Globus pallidus (tissue), 1 donor: ENCODE measurements around the gene FAM222A.

Experiments
- DNase-seq: peaks from one replicate; pipeline ENCODE4 v3.0.0-alpha.2; 2015; ENCODE audit warnings: low spot score

FAM222A gene

DNA sequence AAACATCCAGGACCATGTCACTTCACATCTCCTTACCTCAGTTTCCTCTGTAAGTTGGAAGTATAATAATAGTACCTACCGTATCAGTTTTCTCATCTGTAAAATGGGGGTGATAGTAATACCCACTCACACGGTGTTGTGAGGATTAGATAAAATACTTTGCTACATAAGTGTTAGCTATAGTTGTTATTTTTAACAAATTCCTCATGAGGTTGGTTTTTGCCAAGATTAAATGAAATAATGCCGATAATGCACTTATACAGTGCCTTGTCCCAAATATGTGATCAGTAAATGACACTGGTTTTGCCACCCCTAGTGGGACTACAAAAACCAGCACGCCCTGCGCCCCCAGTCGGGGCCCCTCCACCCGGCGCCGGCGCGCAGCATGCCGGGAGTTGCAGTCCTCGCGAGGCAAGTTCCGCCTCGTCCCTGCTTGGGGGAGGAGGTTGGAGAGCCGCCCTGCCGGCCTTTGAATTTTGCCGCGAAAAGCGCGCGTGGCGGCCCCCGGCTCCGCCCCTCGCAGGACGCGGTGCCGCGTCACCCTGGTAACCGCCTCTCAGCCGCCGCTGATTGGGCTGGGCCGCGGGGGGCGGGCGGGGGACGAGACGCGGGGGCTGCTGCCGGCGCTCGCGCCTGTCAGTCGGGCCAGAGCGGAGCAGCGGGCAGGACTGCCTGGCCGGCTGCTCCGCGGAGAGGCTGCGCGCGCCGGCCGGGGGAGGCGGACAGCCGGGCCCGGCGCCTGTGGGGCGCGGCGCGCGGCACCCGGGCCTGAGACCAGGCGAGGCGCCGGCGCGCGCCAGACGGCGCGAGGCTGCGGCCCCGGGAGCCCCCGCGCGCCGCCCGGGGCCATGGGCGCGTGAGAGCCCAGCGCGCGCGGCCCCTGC, at the start of gene FAM222A:
FAM222A (plus strand) TSS at position 639 of the 884 bp plus-strand sequence. CDS start 30,322 bp downstream, outside the sequence.
- peak; percentile 98 for DNase-seq

- no peak for DNase-seq
These were observed 49.2 kb upstream of the FAM222A start for GRCh38 chr12:109664402-109664801.

DNA sequence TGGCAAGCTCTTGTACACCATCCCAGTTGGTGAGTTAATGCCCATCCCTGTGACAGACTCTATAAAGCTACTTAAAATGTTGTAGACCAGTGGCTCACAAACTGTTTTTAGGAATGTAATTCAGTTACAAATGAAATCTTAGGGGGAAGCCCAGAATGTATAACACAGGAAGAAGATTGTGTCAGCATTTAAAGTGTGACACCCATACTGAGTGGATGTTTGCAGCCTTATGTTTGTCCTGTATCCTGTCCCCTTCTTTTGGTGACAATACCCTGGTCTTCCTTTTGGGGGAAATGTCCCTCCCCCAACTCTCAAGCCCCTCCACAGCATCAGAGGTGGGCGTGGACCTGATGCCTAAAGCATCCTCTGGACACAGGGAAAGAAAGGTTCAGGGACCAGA, 47.6 kb upstream of the FAM222A start:
- DNase-seq = no peak

DNA sequence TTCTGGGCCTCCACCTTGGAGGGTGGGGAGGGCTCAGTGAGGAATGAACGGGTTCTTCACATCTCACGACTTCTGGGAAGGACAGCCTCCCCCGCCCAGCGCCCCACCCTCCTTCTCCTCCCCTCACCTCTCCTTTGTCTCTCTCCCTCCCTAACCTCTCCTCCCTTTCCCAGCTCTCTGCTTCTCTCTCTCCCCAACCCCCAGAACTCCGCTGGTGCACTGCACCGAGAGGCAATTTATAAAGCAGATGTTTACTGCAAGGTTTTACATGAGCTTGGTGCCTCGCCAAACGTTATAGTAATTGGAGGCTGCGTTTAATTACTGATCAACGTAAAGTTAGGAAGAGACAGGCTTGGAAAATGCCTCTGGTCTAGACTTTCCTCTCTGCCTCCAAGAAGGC, 42.9 kb upstream of the FAM222A start:
- DNase-seq = no peak

GRCh38 chr12:109671502-109671901, 42.1 kb upstream of the FAM222A start:
- no peak for DNase-seq

DNA sequence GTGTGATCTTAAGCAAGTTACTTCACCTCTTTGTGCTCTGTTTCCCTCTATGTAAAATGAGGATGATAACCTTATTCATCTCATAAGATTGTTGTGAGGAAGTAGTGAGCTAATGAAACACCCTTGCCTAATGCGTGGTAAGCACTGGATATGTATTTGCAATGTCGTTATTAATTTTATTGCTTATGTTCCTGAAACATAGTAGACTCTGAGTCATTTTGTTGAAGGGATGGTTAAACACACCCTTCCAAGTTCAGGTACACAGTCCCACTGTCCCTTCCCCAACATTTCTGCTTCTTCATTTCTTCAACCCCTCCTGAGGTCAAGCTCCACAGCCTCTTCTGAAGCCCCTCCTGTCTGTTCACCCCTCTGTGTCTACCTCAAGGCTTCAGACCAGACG, 40.2 kb upstream of the FAM222A start:
- no peak for DNase-seq

- no peak for DNase-seq
These were observed 39.7 kb upstream of the FAM222A start for GRCh38 chr12:109673884-109674283.

DNA sequence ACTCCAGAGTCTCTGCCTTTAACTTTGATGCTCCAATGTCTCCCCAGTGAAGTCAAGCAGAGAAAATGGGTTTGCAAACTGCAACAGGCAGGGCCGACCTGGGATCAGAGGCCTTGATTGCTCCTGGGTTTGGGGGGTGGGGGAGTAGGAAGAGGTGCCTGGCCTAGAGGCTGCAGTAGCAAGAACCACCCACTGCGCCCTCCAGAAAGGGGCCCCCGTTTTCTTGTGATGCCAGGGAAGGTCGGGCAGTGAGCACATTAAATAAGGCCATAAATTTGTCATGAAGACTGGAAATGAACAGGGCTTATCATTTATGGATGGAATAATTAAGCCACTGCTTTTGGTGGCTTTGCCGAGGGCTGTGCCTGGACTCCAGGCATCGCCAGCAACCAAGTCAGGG, 38.2 kb upstream of the FAM222A start:
- DNase-seq = no peak

GRCh38 chr12:109677279-109677691, 36.3 kb upstream of the FAM222A start:
- no peak for DNase-seq

- no peak for DNase-seq
These were observed 34.9 kb upstream of the FAM222A start for GRCh38 chr12:109678719-109679118.

GRCh38 chr12:109679501-109680263, 33.9 kb upstream of the FAM222A start:
- no peak for DNase-seq

GRCh38 chr12:109680264-109681005, 33.2 kb upstream of the FAM222A start:
- DNase-seq = no peak

DNA sequence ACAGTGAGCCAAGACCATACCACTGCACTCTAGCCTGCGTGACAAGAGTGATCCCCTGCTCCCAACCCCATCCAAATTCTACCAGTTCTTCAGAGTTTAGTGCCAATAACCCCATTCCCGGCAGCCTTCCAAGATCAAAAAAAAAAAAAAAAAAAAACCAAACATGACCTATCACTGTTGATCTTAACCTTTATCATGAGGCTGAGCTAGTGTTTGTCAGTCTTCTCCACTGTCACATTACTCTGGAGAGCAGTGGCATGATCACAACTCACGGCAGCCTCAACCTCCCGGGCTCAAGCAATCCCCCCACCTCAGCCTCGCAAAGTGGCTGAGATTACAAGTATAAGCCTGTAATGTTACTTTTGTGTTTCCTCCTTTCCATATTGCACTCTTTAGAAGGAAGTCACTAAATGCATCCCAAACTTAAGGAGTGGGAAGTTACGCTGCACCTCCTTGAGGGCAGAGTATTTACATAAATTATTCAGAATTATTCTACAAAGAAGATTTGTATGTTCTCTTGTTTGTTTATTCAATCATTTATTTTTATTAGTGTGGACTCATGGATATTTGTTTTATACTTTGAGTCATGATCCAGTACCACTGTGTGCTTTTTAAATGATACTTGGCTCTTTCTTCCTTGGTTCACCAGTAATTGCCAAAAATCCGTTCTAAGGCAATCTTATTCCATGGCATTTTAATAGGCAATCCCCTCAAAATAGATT, 31.5 kb upstream of the FAM222A start:
- DNase-seq = no peak

DNA sequence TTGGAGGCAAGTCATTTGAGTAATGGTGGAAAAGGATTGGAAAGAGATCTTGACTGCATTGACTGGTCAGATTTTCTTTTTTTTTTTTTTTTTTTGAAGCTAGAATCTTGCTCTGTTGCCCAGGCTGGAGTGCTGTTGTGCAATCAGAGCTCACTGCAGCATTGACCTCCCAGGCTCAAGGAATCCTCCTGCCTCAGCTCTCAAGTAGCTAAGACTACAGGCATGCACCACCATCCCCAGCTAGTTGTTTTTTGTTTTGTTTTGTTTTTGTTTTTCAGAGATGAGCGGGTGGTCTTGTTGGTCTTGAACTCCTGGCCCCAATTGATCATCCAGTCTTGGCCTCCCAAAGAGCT, 30.9 kb upstream of the FAM222A start:
- DNase-seq = no peak

GRCh38 chr12:109683316-109683715, 30.3 kb upstream of the FAM222A start:
- no peak for DNase-seq

DNA sequence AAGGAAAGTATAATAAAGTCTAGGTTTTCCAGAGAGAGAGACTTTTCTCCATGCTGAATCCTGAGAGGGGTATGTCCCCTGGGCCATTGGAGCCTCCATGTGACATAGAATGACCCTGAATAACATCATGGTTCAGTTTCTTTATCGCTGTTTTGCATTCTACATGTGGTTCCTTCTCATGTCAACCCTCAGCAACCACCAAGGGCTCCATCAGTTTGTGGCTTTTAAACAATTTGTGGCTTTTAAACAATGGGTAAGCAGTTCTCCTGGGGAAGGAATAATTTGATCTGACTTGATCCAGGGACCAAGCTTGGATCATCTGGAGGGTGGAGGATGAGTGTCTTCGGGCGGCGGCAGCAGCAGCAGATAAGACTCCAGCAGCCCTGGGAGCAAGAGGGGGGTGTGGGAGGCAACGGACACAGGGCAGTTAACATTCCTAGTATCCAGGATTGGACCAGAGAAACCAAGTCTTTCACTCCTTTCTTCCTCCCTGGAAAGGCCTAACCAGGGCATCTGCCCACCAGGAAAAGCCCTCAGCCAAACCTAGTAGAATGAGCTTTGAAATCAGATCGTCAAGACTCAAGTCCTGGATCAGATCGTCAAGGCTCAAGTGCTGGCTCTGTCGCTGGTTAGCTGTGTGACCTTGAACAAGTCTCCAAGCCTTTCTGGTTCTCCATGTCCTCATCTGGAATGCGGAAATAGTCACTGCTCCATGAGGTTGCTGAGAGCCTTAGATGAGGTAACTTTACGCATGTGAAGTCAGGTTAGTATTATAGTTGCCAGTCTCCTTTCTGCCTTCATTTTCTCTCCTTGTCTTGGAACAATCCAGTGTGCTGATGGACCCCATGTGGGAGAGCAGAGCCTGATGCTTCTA, 27.8 kb upstream of the FAM222A start:
- DNase-seq = no peak

DNA sequence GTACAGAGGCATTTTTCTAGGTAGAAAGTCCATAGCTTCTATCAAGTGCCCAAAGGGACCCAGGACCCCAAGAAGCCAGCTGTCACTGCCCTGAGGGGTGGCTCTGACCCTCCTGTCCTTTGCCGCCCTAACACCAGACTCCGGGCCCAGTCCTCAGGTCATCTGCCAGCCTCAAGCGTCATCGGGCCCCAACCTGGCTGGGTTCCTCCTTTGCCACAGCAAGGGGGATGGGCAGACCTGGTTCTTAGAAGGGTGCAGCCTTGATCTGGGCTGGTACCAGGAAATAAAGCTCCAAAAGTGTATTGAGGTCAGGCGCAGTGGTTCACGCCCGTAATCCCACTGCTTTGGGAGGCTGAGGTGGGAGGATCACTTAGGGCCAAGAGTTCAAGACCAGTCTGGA, 27.1 kb upstream of the FAM222A start:
- DNase-seq = no peak

DNA sequence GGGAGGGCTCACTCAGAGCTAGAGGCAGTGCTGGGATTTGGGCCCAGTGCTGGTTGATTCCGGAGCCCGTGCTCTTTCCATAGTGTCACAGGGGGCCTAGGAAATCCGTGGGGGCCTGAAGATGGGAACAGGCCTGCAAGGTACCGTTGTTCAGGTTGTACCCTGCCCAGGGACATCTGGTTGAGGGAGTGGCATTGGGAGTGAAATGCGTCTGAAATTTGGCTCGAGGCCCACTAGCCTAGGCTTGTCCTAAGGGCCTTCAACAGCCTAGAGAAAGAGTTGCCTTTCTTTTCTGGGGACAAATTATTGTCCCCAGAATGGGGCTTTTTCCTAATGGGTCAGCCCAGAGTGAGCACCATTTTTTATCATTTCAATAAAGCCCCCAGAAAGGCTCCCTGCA, 26.4 kb upstream of the FAM222A start:
- DNase-seq = no peak

DNA sequence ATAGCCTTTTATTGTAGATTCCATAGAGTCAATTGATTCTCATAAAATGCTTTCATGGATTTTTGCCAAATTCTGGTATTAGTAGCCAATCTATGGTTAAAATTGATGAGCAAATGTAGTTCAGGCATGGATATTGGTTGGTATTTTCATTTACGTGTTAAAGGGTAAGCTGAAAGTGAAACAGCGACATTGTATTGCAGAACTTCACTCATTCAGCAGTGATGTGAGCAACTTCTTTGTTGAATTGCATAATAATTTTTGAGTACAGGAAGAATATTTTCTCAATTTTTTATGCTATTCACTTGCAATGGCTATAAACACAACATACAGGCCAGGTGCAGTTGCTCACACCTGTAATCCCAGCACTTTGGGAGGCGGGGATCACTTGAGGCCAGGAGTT, 24.2 kb upstream of the FAM222A start:
- no peak for DNase-seq

DNA sequence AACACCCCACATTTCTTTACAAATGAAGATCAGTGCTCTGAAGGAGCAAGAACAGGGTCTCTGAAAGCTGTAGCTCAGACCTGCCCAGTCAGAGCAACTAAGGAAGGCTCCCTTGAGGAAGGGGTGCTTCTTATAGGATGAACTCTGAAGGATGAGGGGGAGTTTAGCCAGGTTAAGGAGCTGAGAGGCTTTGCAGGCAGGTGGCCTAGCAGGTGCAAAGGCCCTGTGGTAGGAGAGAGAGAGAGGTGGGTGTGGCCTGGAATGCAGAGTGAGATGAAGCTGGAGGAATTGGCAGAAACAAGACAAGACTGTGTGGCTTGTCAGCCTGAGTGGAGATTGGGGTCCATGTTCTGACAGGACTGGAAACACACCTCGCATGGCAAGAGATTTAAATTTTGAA, 20.5 kb upstream of the FAM222A start:
- no peak for DNase-seq
